Neural cell (in vitro differentiated cells): ENCODE data around the gene MYO10.

Experiments
- CTCF ChIP-seq: fragments of 450-650 bp; IDR thresholded peaks from 2 replicates; pipeline ENCODE4 v1.5.1; 2014; ENCODE audit warnings: antibody characterized with exemption, mild to moderate bottlenecking, moderate library complexity; ENCODE audit not compliant: poor library complexity, severe bottlenecking
- POLR2AphosphoS5 ChIP-seq: IDR thresholded peaks from 2 replicates; pipeline ENCODE4 v1.6.1; 2012
- REST ChIP-seq: IDR thresholded peaks from 2 replicates; pipeline ENCODE4 v1.6.1; 2012; ENCODE audit warnings: borderline replicate concordance

GRCh38 chr5:16901021-16901644, 35.0 kb downstream of the MYO10 start:
- no peak for TF ChIP-seq CTCF
- no peak for TF ChIP-seq REST
- no peak for TF ChIP-seq POLR2AphosphoS5
